Mucosa of gallbladder (tissue), 1 donor: Measurements from ENCODE around the gene RUFY3. TPM values are rescaled to one million over a fixed set of nuclear protein-coding genes. Genes with fewer than 3 reads are reported as not detected.
"Not testable (repeated sequence)": the region's sequence is repeated elsewhere in the genome, so short reads cannot be mapped to it uniquely, and the experiment has no call there.

Experiments used
- DNase-seq: peaks from one replicate; pipeline ENCODE4 v3.0.0-alpha.2; 2020; ENCODE audit warnings: low spot score
- total RNA-seq: library from RNA; stranded (reverse); gene quantifications from one replicate; pipeline ENCODE4 v1.2.1, GENCODE V29; 2021
- donor health status: DM: no; HTN: no; CAD: no.

Gene RUFY3
- total RNA-seq, 1 donor from 2014 or later, result 46.6 TPM

GRCh38 chr4:70706044-70706461, 15.7 kb upstream of the RUFY3 start:
- DNase-seq, result no peak

- no peak for DNase-seq
Observed at GRCh38 chr4:70706516-70706915, 15.2 kb upstream of the RUFY3 start.

- no peak for DNase-seq
Observed at GRCh38 chr4:70709611-70710205, 12.1 kb upstream of the RUFY3 start.

- DNase-seq, result no peak
Observed at GRCh38 chr4:70711599-70711998, 10.2 kb upstream of the RUFY3 start.

- DNase-seq, result no peak
Observed at GRCh38 chr4:70712150-70712549, 9.6 kb upstream of the RUFY3 start.

GRCh38 chr4:70712604-70713452, 8.9 kb upstream of the RUFY3 start:
- no peak for DNase-seq

GRCh38 chr4:70713453-70714078, 8.2 kb upstream of the RUFY3 start:
- DNase-seq, result no peak

- DNase-seq, result no peak
Observed at GRCh38 chr4:70714079-70714887, 7.5 kb upstream of the RUFY3 start.

- no peak for DNase-seq
Observed at GRCh38 chr4:70715097-70715496, 6.7 kb upstream of the RUFY3 start.

- no peak for DNase-seq
Observed at GRCh38 chr4:70718811-70719604, 2.8 kb upstream of the RUFY3 start.

GRCh38 chr4:70722199-70722791, 531 bp downstream of the RUFY3 start:
- DNase-seq, result no peak

- DNase-seq, result no peak
Observed at GRCh38 chr4:70724463-70724862, 2.7 kb downstream of the RUFY3 start.

GRCh38 chr4:70725633-70726032, 3.9 kb downstream of the RUFY3 start:
- DNase-seq, result no peak

- DNase-seq, result not testable (repeated sequence)
Observed at GRCh38 chr4:70726515-70726914, 4.8 kb downstream of the RUFY3 start.

GRCh38 chr4:70728091-70728490, 6.3 kb downstream of the RUFY3 start:
- DNase-seq, result no peak

GRCh38 chr4:70732878-70733277, 11.1 kb downstream of the RUFY3 start:
- DNase-seq, result not testable (repeated sequence)

GRCh38 chr4:70734168-70734954, 12.6 kb downstream of the RUFY3 start:
- DNase-seq, result peak; percentile 24

GRCh38 chr4:70734971-70735370, 13.2 kb downstream of the RUFY3 start:
- no peak for DNase-seq

GRCh38 chr4:70735915-70736314, 14.2 kb downstream of the RUFY3 start:
- DNase-seq, result not testable (repeated sequence)

GRCh38 chr4:70737006-70737405, 15.2 kb downstream of the RUFY3 start:
- DNase-seq, result no peak
